Lung microvascular endothelial cell (primary cell): ENCODE results near the gene RPIA. TPM values are rescaled to one million over a fixed set of nuclear protein-coding genes. Genes with fewer than 3 reads are reported as not detected.

Experiments used
- DNase-seq, 2 donors: peaks; one replicate each; pipeline versions ENCODE4 v3.0.0 to v3.0.0-alpha.2; 2010; ENCODE audit warnings: low read depth in 2 of 2
- total RNA-seq: library from RNA; depleted of rRNA; stranded (reverse); fragments of >200 nt; gene quantifications from 2 replicates; pipeline ENCODE4 v1.2.1, GENCODE V29; 2014

The RPIA gene
- total RNA-seq, 1 donor from 2014 or later: 11.7 TPM

- DNase-seq: no peak
Measured at GRCh38 chr2:88684519-88684918, 7.0 kb upstream of the RPIA start.

- no peak for DNase-seq
Measured at GRCh38 chr2:88686320-88686719, 5.2 kb upstream of the RPIA start.

GRCh38 chr2:88687384-88687783 lies 4.1 kb upstream of the RPIA start:
- DNase-seq: no peak

GRCh38 chr2:88690591-88691338 lies 708 bp upstream of the RPIA start:
- DNase-seq: no peak

- peak; percentile 8 to 30 for DNase-seq
Measured at GRCh38 chr2:88692187-88692586, 714 bp downstream of the RPIA start.

- no peak for DNase-seq
Measured at GRCh38 chr2:88693911-88694414, 2.5 kb downstream of the RPIA start.

GRCh38 chr2:88696611-88697010 lies 5.1 kb downstream of the RPIA start:
- no peak for DNase-seq

- no peak for DNase-seq
Measured at GRCh38 chr2:88697370-88698026, 6.0 kb downstream of the RPIA start.

GRCh38 chr2:88698027-88698413 lies 6.5 kb downstream of the RPIA start:
- no peak for DNase-seq

- DNase-seq: no peak
Measured at GRCh38 chr2:88698498-88699233, 7.2 kb downstream of the RPIA start.

GRCh38 chr2:88707003-88707402 lies 15.5 kb downstream of the RPIA start:
- DNase-seq: no peak

- DNase-seq: peak; percentile 34 to 48
Measured at GRCh38 chr2:88709181-88709631, 17.7 kb downstream of the RPIA start.

- DNase-seq: no peak
Measured at GRCh38 chr2:88711289-88711688, 19.8 kb downstream of the RPIA start.

- DNase-seq: no peak
Measured at GRCh38 chr2:88711897-88712296, 20.4 kb downstream of the RPIA start.

GRCh38 chr2:88713408-88713807 lies 21.9 kb downstream of the RPIA start:
- DNase-seq: no peak

GRCh38 chr2:88714667-88715066 lies 23.2 kb downstream of the RPIA start:
- no peak for DNase-seq

- no peak for DNase-seq
Measured at GRCh38 chr2:88720399-88720798, 28.9 kb downstream of the RPIA start.

- no peak for DNase-seq
Measured at GRCh38 chr2:88721268-88721667, 29.8 kb downstream of the RPIA start.

- no peak for DNase-seq
Measured at GRCh38 chr2:88724643-88725332, 33.3 kb downstream of the RPIA start.

GRCh38 chr2:88729061-88729745 lies 37.7 kb downstream of the RPIA start:
- peak in 1 of 2 donors; percentile 88 for DNase-seq
